Measurements from ENCODE around the gene TIMM10. TPM values are rescaled to one million over a fixed set of nuclear protein-coding genes. Genes with fewer than 3 reads are reported as not detected.
A peak's percentile ranks its signal among the peaks of the same experiment; 100 is the strongest.

The TIMM10 gene, protein sequence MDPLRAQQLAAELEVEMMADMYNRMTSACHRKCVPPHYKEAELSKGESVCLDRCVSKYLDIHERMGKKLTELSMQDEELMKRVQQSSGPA
- 32.2 and 41.6 TPM in 2 replicates for total RNA-seq
- polyA plus RNA-seq: 57.6 and 108 TPM in 2 replicates
- 66.8 and 120 TPM in 2 replicates for polyA plus RNA-seq (2012)
- polyA minus RNA-seq (ENCODE audit: low replicate concordance): 41.7 and 75.9 TPM in 2 replicates

DNA sequence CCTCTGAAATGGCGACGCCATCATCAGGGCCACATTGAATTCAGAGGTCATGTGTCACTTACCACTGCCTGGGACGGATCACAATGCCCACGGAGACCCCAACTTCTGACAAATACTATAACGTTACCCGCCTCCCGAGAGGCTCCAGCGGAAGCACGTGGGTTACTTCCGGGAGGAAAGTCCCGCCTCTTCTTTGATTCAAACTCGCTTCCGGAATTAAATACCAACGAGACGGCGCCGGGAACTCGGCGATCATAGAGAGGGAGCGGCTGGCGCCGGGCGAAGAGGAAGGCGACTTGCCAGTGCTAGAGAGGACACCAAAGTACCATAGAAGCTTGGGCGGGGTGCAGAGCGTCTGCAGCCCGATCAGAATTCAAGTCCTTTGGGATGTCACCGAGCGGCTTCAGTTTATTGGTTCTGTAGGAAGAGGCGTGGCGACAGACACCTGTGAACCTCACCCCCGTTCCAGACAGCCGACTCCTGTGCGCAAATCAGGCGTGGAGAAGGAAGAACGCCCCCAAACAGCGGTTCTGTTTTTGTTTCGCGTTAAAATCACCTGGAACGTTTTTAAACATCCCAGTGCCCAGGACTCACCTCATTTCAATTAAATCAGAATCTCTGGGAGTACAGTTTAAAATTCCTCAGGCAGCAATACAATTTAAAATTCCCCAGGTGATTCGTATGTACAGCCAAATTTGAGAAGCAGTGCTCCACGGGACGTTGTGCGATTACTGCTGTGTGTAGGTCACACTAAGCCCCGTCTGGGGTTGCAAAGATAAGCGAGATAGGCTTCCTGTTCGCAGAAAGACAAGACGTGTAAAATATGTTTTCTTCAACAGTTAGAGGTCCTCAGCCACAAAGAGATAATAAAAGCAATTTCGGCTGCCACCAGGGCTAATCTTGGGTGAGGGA, at the start of gene TIMM10:
Gene TIMM10 (minus strand): TSS at position 159 of the 912 bp plus-strand sequence. CDS start 565 bp downstream, outside the sequence.
- peak within 1 kb of the TSS; percentile 79 to 95 (median 88) for H3K4me3 ChIP-seq (replicated peaks in 1 of 4; ENCODE audit: control extremely low read depth in 1 of 4, insufficient read depth in 1 of 4, low read depth in 3 of 4, low read length in 4 of 4)

DNA sequence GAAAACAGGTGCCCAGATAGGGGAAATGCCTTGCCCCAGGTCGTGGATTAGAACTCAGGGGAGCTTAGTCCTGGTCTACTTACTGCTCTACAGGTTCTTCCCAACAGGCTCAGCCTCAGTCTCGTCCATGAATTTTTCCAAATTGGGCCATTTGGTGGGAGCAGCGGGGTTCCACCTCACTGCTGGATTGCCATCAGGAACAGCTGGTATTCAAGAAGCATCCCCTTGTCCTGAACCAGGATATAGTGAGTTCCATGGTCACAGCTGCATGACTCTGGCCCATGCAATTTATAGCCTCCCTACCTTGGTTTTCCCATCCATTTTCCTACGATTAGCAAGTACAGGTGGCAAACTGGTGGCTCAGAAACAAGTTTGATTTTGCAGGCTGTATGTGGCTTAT, 43.5 kb upstream of the TIMM10 start:
- no peaks in the 10 kb centered on the region for H3K9me3 ChIP-seq (ENCODE audit: control insufficient read depth, insufficient read depth, low read depth, low read length)
- DNase-seq (ENCODE audit: low read depth in 2 of 2): no peak
- no peak overlapping the region for H3K27ac ChIP-seq (ENCODE audit: insufficient read depth, low read length)

More for the DNA sequence above, at the start of gene TIMM10:
- H4K20me1 ChIP-seq (ENCODE audit: control insufficient read depth, extremely low read depth, insufficient read depth, low read length): no peaks in the 10 kb centered on the region
- H3K9me3 ChIP-seq (ENCODE audit: control insufficient read depth, insufficient read depth, low read depth, low read length): no peaks in the 10 kb centered on the region
- H3K9ac ChIP-seq (ENCODE audit: insufficient read depth, low read length): peak within 1 kb of the TSS; percentile 62
- H2AFZ ChIP-seq (ENCODE audit: low read length): peak within 1 kb of the TSS; percentile 85
- H3K4me2 ChIP-seq (ENCODE audit: extremely low read depth, insufficient read depth, low read length): peak within 1 kb of the TSS; percentile 98
- H3K4me1 ChIP-seq (ENCODE audit: control insufficient read depth, extremely low read depth, insufficient read depth, low read length): peaks cover 6% of the 10 kb centered on the region
- peaks cover 18% of the 10 kb centered on the region for H3K79me2 ChIP-seq (ENCODE audit: control insufficient read depth, insufficient read depth, low read length)
- TF ChIP-seq, protein P1, sequence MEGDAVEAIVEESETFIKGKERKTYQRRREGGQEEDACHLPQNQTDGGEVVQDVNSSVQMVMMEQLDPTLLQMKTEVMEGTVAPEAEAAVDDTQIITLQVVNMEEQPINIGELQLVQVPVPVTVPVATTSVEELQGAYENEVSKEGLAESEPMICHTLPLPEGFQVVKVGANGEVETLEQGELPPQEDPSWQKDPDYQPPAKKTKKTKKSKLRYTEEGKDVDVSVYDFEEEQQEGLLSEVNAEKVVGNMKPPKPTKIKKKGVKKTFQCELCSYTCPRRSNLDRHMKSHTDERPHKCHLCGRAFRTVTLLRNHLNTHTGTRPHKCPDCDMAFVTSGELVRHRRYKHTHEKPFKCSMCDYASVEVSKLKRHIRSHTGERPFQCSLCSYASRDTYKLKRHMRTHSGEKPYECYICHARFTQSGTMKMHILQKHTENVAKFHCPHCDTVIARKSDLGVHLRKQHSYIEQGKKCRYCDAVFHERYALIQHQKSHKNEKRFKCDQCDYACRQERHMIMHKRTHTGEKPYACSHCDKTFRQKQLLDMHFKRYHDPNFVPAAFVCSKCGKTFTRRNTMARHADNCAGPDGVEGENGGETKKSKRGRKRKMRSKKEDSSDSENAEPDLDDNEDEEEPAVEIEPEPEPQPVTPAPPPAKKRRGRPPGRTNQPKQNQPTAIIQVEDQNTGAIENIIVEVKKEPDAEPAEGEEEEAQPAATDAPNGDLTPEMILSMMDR (conservative IDR thresholded peaks at IDR 0.05 in 1 of 2, IDR thresholded peaks at IDR 0.05 in 1 of 2; ENCODE audit: low read depth in 1 of 2, low read length in 2 of 2): no peak
- TF ChIP-seq EZH2 (IDR thresholded peaks at IDR 0.05; ENCODE audit: low read length, missing control alignments): no peak
- peak within 1 kb of the TSS; percentile 73 for H3K27ac ChIP-seq (ENCODE audit: insufficient read depth, low read length)
- DNase-seq (ENCODE audit: low read depth in 2 of 2): peak; percentile 96 to 98
- no peaks in the 10 kb centered on the region for H3K27me3 ChIP-seq (ENCODE audit: control insufficient read depth, insufficient read depth, low read length)
- no peaks in the 10 kb centered on the region for H3K36me3 ChIP-seq (ENCODE audit: control insufficient read depth, insufficient read depth, low read length)

DNA sequence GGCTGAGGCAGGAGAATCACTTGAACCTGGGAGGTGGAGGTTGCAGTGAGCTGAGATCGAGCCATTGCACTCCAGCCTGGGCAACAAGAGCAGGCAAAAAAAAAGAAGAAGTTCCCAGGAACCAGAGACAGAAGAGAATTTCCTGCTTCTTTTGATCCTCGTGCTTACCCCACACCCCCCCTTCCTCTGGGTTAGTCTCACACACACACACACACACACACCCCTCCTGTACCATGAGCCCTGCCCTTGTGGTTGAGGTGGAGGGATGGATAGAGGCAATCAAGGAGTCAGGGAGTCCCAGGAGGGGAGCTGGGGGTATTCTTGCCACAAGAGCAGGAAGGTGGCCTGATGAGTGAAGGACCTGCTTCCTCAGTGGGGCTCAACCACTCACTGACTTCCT, 41.1 kb upstream of the TIMM10 start:
- Histone ChIP-seq H3K27me3 (ENCODE audit: control insufficient read depth, insufficient read depth, low read length) (no peaks in the 10 kb centered on the region), H3K27ac (ENCODE audit: insufficient read depth, low read length) (no peak overlapping the region), H3K79me2 (ENCODE audit: control insufficient read depth, insufficient read depth, low read length) (peaks cover 5% of the 10 kb centered on the region), H3K9me3 (ENCODE audit: control insufficient read depth, insufficient read depth, low read depth, low read length) (no peaks in the 10 kb centered on the region), H3K4me3 (replicated peaks in 1 of 4; ENCODE audit: control extremely low read depth in 1 of 4, insufficient read depth in 1 of 4, low read depth in 3 of 4, low read length in 4 of 4) (no peak overlapping the region), H3K36me3 (ENCODE audit: control insufficient read depth, insufficient read depth, low read length) (no peaks in the 10 kb centered on the region), H3K4me2 (ENCODE audit: extremely low read depth, insufficient read depth, low read length) (no peak overlapping the region), H4K20me1 (ENCODE audit: control insufficient read depth, extremely low read depth, insufficient read depth, low read length) (no peaks in the 10 kb centered on the region), H3K4me1 (ENCODE audit: control insufficient read depth, extremely low read depth, insufficient read depth, low read length) (peaks cover 9% of the 10 kb centered on the region), H3K9ac (ENCODE audit: insufficient read depth, low read length) (no peak overlapping the region), H2AFZ (ENCODE audit: low read length) (no peak overlapping the region)
- TF ChIP-seq, protein P1 (conservative IDR thresholded peaks at IDR 0.05 in 1 of 2, IDR thresholded peaks at IDR 0.05 in 1 of 2; ENCODE audit: low read depth in 1 of 2, low read length in 2 of 2): no peak
- no peak for TF ChIP-seq EZH2 (IDR thresholded peaks at IDR 0.05; ENCODE audit: low read length, missing control alignments)
- DNase-seq (ENCODE audit: low read depth in 2 of 2): no peak

More for the DNA sequence above, 43.5 kb upstream of the TIMM10 start:
- no peak overlapping the region for H3K4me2 ChIP-seq (ENCODE audit: extremely low read depth, insufficient read depth, low read length)
- no peaks in the 10 kb centered on the region for H3K79me2 ChIP-seq (ENCODE audit: control insufficient read depth, insufficient read depth, low read length)
- H3K27me3 ChIP-seq (ENCODE audit: control insufficient read depth, insufficient read depth, low read length): no peaks in the 10 kb centered on the region
- H3K36me3 ChIP-seq (ENCODE audit: control insufficient read depth, insufficient read depth, low read length): no peaks in the 10 kb centered on the region
- H3K9ac ChIP-seq (ENCODE audit: insufficient read depth, low read length): no peak overlapping the region
- peaks cover 4% of the 10 kb centered on the region for H3K4me1 ChIP-seq (ENCODE audit: control insufficient read depth, extremely low read depth, insufficient read depth, low read length)
- no peak overlapping the region for H3K4me3 ChIP-seq (replicated peaks in 1 of 4; ENCODE audit: control extremely low read depth in 1 of 4, insufficient read depth in 1 of 4, low read depth in 3 of 4, low read length in 4 of 4)
- H4K20me1 ChIP-seq (ENCODE audit: control insufficient read depth, extremely low read depth, insufficient read depth, low read length): no peaks in the 10 kb centered on the region
- no peak overlapping the region for H2AFZ ChIP-seq (ENCODE audit: low read length)
- TF ChIP-seq, protein P1 (conservative IDR thresholded peaks at IDR 0.05 in 1 of 2, IDR thresholded peaks at IDR 0.05 in 1 of 2; ENCODE audit: low read depth in 1 of 2, low read length in 2 of 2): no peak
- no peak for TF ChIP-seq EZH2 (IDR thresholded peaks at IDR 0.05; ENCODE audit: low read length, missing control alignments)

All from fibroblast of lung (primary cell).